SK-N-SH treated with all-trans-retinoic acid at 6 μM for 48 hours (cell line): ENCODE results near the gene CPN1.
A peak's percentile ranks its signal among the peaks of the same experiment; 100 is the strongest.

Experiments used
- ARNTL ChIP-seq: fragments of 450-650 bp; formaldehyde crosslinking; IDR thresholded peaks from 2 replicates; pipeline ENCODE4 v1.5.0; 2020; ENCODE audit warnings: low read depth, mild to moderate bottlenecking, moderate library complexity, borderline replicate concordance
- BACH2 ChIP-seq: fragments of 250-450 bp; sonication (Bioruptor Pico); IDR thresholded peaks from 2 replicates; pipeline ENCODE4 v1.9.0; 2021; ENCODE audit warnings: mild to moderate bottlenecking, borderline replicate concordance
- CREB5 ChIP-seq: fragments of 250-450 bp; sonication (Bioruptor Pico); IDR thresholded peaks from 2 replicates; pipeline ENCODE4 v1.5.1; 2020; ENCODE audit warnings: low read depth, mild to moderate bottlenecking, moderate library complexity
- ISL1 ChIP-seq: fragments of 250-450 bp; sonication (Bioruptor Pico); IDR thresholded peaks from 2 replicates; pipeline ENCODE4 v2.1.2; 2022; ENCODE audit warnings: mild to moderate bottlenecking, moderate library complexity
- PATZ1 ChIP-seq: fragments of 250-450 bp; sonication (Bioruptor Pico); IDR thresholded peaks from 2 replicates; pipeline ENCODE4 v1.8.0; 2020; ENCODE audit warnings: mild to moderate bottlenecking, moderate library complexity, borderline replicate concordance
- RARB ChIP-seq: fragments of 250-450 bp; sonication (Bioruptor Pico); IDR thresholded peaks from 2 replicates; pipeline ENCODE4 v1.8.0; 2021; ENCODE audit warnings: mild to moderate bottlenecking, moderate library complexity
- TCF4 ChIP-seq: fragments of 250-450 bp; sonication (Bioruptor Pico); IDR thresholded peaks from 2 replicates; pipeline ENCODE4 v1.8.0; 2021; ENCODE audit warnings: mild to moderate bottlenecking, moderate library complexity, borderline replicate concordance
- TSHZ2 ChIP-seq: fragments of 250-450 bp; sonication (Bioruptor Pico); IDR thresholded peaks from 2 replicates; pipeline ENCODE4 v1.5.0; 2020; ENCODE audit warnings: mild to moderate bottlenecking, moderate library complexity
- ZC3H10 ChIP-seq: fragments of 250-450 bp; sonication (Bioruptor Pico); IDR thresholded peaks from 2 replicates; pipeline ENCODE4 v1.5.1; 2021; ENCODE audit warnings: mild to moderate bottlenecking, moderate library complexity
- ZFP3 ChIP-seq: fragments of 250-450 bp; sonication (Bioruptor Pico); IDR thresholded peaks from 2 replicates; pipeline ENCODE4 v1.5.0; 2020; ENCODE audit warnings: mild to moderate bottlenecking, moderate library complexity
- ZFP30 ChIP-seq: fragments of 450-650 bp; formaldehyde crosslinking; IDR thresholded peaks from 2 replicates; pipeline ENCODE4 v1.5.0; 2022; ENCODE audit warnings: mild to moderate bottlenecking, moderate library complexity

- no peak for TF ChIP-seq ZFP3 (CRISPR knock-in tag)
- TF ChIP-seq BACH2 (CRISPR knock-in tag): no peak
- no peak for TF ChIP-seq ARNTL (CRISPR knock-in tag)
- TF ChIP-seq PATZ1: no peak
- TF ChIP-seq CREB5 (CRISPR knock-in tag): no peak
- TF ChIP-seq ISL1 (CRISPR knock-in tag): peak; percentile 68
- no peak for TF ChIP-seq TCF4
- no peak for TF ChIP-seq ZC3H10 (CRISPR knock-in tag)
- TF ChIP-seq RARB (CRISPR knock-in tag): no peak
- TF ChIP-seq ZFP30 (CRISPR knock-in tag): no peak
- no peak for TF ChIP-seq TSHZ2 (CRISPR knock-in tag)
These were observed 74.2 kb downstream of the CPN1 start for GRCh38 chr10:100007231-100008141.
